ENCODE results near the gene ATP6V1E1. TPM values are rescaled to one million over a fixed set of nuclear protein-coding genes. Genes with fewer than 3 reads are reported as not detected.

ATP6V1E1 gene
- polyA plus RNA-seq, 1 of the 3 experiments (the other 2 are of a cell fraction), result 140 TPM

DNA sequence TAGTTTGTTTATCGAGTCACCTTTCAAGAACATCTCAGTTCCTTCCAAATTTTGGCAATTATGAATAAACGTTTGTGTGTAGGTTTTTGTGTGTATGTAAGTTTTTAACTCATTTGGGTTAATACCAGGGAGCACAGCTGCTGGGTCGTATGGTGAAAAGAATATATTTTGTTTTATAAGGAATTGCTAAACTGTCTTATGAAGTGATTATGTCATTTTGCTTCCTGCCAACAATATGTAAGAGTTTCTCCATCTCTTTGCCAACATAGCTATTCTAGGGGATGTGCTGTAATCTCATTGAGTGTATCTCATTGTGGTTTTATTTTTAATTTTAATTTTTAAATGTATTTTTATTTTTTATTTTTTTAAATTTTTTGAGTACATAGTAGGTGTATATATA, 37.3 kb upstream of the ATP6V1E1 start:
- Histone ChIP-seq H3K4me2 (no peak overlapping the region), H2AFZ (ENCODE audit: low read depth) (no peak overlapping the region), H3K79me2 (ENCODE audit: insufficient read depth) (peaks cover 29% of the 10 kb centered on the region), H3K9me3 (no peaks in the 10 kb centered on the region), H3K4me1 (ENCODE audit: control insufficient read depth in 1 of 2, insufficient read depth in 2 of 2, low read depth in 1 of 2, low read length in 1 of 2) (no peaks in the 10 kb centered on the region), H3K27me3 (ENCODE audit: insufficient read depth) (no peaks in the 10 kb centered on the region), H3F3A (replicated peaks; ENCODE audit: insufficient read depth) (no peaks in the 10 kb centered on the region), H3K9me2 (no peaks in the 10 kb centered on the region), H3K27ac (ENCODE audit: low read depth in 2 of 2, low read length in 1 of 2) (no peak overlapping the region), H3K36me3 (replicated peaks in 1 of 2; ENCODE audit: control insufficient read depth in 1 of 2, insufficient read depth in 2 of 2, low read length in 1 of 2) (peaks cover 7 to 24% of the 10 kb centered on the region in 2 experiments), H3K9ac (no peak overlapping the region), H4K20me1 (ENCODE audit: insufficient read depth) (no peaks in the 10 kb centered on the region), H3K4me3 (ENCODE audit: low read depth in 2 of 2, low read length in 1 of 2) (no peak overlapping the region)
- ChIA-PET POLR2A (no interaction called here), CTCF (interaction anchor here (1.0 kb wide), 1 partner anchor 77 kb away, joined by 3 read pairs; no protein-coding TSS in a partner anchor)
- no peak for TF ChIP-seq GABPA (IDR thresholded peaks at IDR 0.05; ENCODE audit: low read depth)
- no peak for TF ChIP-seq RCOR1 (IDR thresholded peaks at IDR 0.05; ENCODE audit: low read length)
- TF ChIP-seq JUND (IDR thresholded peaks at IDR 0.05), result no peak
- no peak for TF ChIP-seq POLR2AphosphoS5 (IDR thresholded peaks at IDR 0.05; ENCODE audit: low read depth, low read length)
- TF ChIP-seq TEAD4 (IDR thresholded peaks at IDR 0.05; ENCODE audit: borderline replicate concordance, insufficient read depth), result no peak
- TF ChIP-seq ELF1 (IDR thresholded peaks at IDR 0.05), result no peak
- TF ChIP-seq, protein P1, sequence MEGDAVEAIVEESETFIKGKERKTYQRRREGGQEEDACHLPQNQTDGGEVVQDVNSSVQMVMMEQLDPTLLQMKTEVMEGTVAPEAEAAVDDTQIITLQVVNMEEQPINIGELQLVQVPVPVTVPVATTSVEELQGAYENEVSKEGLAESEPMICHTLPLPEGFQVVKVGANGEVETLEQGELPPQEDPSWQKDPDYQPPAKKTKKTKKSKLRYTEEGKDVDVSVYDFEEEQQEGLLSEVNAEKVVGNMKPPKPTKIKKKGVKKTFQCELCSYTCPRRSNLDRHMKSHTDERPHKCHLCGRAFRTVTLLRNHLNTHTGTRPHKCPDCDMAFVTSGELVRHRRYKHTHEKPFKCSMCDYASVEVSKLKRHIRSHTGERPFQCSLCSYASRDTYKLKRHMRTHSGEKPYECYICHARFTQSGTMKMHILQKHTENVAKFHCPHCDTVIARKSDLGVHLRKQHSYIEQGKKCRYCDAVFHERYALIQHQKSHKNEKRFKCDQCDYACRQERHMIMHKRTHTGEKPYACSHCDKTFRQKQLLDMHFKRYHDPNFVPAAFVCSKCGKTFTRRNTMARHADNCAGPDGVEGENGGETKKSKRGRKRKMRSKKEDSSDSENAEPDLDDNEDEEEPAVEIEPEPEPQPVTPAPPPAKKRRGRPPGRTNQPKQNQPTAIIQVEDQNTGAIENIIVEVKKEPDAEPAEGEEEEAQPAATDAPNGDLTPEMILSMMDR (IDR thresholded peaks at IDR 0.05), result no peak
- no peak for TF ChIP-seq FOXM1 (IDR thresholded peaks at IDR 0.05; ENCODE audit: low read depth)
- no peak for TF ChIP-seq RXRA (IDR thresholded peaks at IDR 0.05; ENCODE audit: borderline replicate concordance, low read depth)
- TF ChIP-seq YY1 (IDR thresholded peaks at IDR 0.05; ENCODE audit: low read depth), result no peak
- TF ChIP-seq SMC3 (IDR thresholded peaks at IDR 0.05; ENCODE audit: low read depth, low read length), result no peak
- 88% methylated on average over 3 of the region's 3 CpGs for WGBS (ENCODE audit: low lambda C conversion rate)
- no peak for DNase-seq

- Histone ChIP-seq H3K27ac (ENCODE audit: low read depth in 2 of 2, low read length in 1 of 2) (no peak overlapping the region), H3K27me3 (ENCODE audit: insufficient read depth) (no peaks in the 10 kb centered on the region), H3K9me2 (no peaks in the 10 kb centered on the region), H3K9ac (no peak overlapping the region), H3K4me3 (ENCODE audit: low read depth in 2 of 2, low read length in 1 of 2) (no peak overlapping the region), H4K20me1 (ENCODE audit: insufficient read depth) (no peaks in the 10 kb centered on the region), H3F3A (replicated peaks; ENCODE audit: insufficient read depth) (no peaks in the 10 kb centered on the region), H3K36me3 (replicated peaks in 1 of 2; ENCODE audit: control insufficient read depth in 1 of 2, insufficient read depth in 2 of 2, low read length in 1 of 2) (peaks cover 7 to 25% of the 10 kb centered on the region in 2 experiments), H2AFZ (ENCODE audit: low read depth) (no peak overlapping the region), H3K9me3 (no peaks in the 10 kb centered on the region), H3K4me1 (ENCODE audit: control insufficient read depth in 1 of 2, insufficient read depth in 2 of 2, low read depth in 1 of 2, low read length in 1 of 2) (no peaks in the 10 kb centered on the region), H3K4me2 (no peak overlapping the region), H3K79me2 (ENCODE audit: insufficient read depth) (peaks cover 29% of the 10 kb centered on the region)
- WGBS (ENCODE audit: low lambda C conversion rate), result 98% methylated on average over 3 of the region's 3 CpGs
- no peak for DNase-seq
- POLR2A ChIA-PET, result no interaction called here
- CTCF ChIA-PET, result interaction anchor here (1.0 kb wide), 1 partner anchor 77 kb away, joined by 3 read pairs; no protein-coding TSS in a partner anchor
- no peak for TF ChIP-seq USF2 (IDR thresholded peaks at IDR 0.05; ENCODE audit: borderline replicate concordance, low read depth, low read length)
- no peak for TF ChIP-seq GABPA (IDR thresholded peaks at IDR 0.05; ENCODE audit: low read depth)
- TF ChIP-seq FOSL2 (IDR thresholded peaks at IDR 0.05; ENCODE audit: borderline replicate concordance, low read depth), result no peak
- no peak for TF ChIP-seq FOXM1 (IDR thresholded peaks at IDR 0.05; ENCODE audit: low read depth)
- TF ChIP-seq REST (IDR thresholded peaks at IDR 0.05; ENCODE audit: low read depth, low read length), result no peak
- no peak for TF ChIP-seq SMC3 (IDR thresholded peaks at IDR 0.05; ENCODE audit: low read depth, low read length)
- no peak for TF ChIP-seq IRF3 (IDR thresholded peaks at IDR 0.05; ENCODE audit: low read depth, low read length)
- no peak for TF ChIP-seq TAF1 (IDR thresholded peaks at IDR 0.05; ENCODE audit: borderline replicate concordance, low read depth, low read length)
- no peak for TF ChIP-seq JUND (IDR thresholded peaks at IDR 0.05)
- TF ChIP-seq NFIC (IDR thresholded peaks at IDR 0.05; ENCODE audit: borderline replicate concordance), result no peak
- TF ChIP-seq POLR2AphosphoS5 (IDR thresholded peaks at IDR 0.05; ENCODE audit: low read depth, low read length), result no peak
- no peak for TF ChIP-seq FOXJ3 (CRISPR knock-in tag; IDR thresholded peaks at IDR 0.05)
- TF ChIP-seq ELF1 (IDR thresholded peaks at IDR 0.05), result no peak
- TF ChIP-seq GATA2 (CRISPR knock-in tag; IDR thresholded peaks at IDR 0.05), result no peak
Observed at GRCh38 chr22:17665248-17665647, 36.7 kb upstream of the ATP6V1E1 start.

All from SK-N-SH (cell line).